GM12891 (cell line): ENCODE data around the gene TP53I11.

ENCODE experiments used
- PAX5 ChIP-seq: IDR thresholded peaks from 2 replicates; pipeline ENCODE4 v1.6.1; 2011; ENCODE audit warnings: low read length, moderate library complexity, mild to moderate bottlenecking; ENCODE audit not compliant: insufficient read depth, severe bottlenecking
- POLR2A ChIP-seq: IDR thresholded peaks from 2 replicates; pipeline ENCODE4 v1.6.1; 2011; ENCODE audit warnings: low read depth, low read length, control low read depth
- POLR2AphosphoS5 ChIP-seq: IDR thresholded peaks from 2 replicates; pipeline ENCODE4 v1.6.1; 2011; ENCODE audit warnings: low read depth, low read length, control low read depth
- SPI1 ChIP-seq: IDR thresholded peaks from 2 replicates; pipeline ENCODE4 v1.6.1; 2011; ENCODE audit warnings: low read depth, low read length, control low read depth
- TAF1 ChIP-seq: IDR thresholded peaks from 2 replicates; pipeline ENCODE4 v1.6.1; 2011; ENCODE audit warnings: low read depth, low read length, control low read depth

DNA sequence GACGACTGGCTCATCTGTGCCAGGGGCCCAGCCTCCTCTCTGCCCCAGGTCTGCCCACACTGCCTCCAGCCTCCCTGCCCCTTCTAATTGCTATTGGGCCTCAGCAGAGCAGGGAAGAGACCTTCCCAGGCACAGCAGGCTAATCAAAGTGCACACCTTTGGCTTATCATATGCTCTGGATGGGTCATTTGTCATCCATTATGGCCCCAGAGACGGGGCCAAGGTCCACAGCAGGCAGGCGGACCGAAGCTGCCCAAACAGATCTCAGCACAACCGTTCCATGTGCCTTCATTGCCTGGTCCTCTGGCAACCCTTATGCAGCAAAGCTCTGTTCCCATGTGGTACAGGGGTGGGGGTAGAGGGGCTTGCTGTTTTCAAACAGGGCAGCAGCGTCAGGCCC lies 66.6 kb downstream of the TP53I11 start:
- TF ChIP-seq POLR2AphosphoS5 (no peak), POLR2A (no peak), TAF1 (no peak), SPI1 (no peak), PAX5 (no peak)
